NT2/D1 (cell line): ENCODE measurements around the gene TUB.

ENCODE experiments used
- YY1 ChIP-seq: IDR thresholded peaks from 2 replicates; pipeline ENCODE4 v1.6.1; 2011; ENCODE audit not compliant: insufficient read length, insufficient read depth
- ZNF274 ChIP-seq: IDR thresholded peaks from 2 replicates; pipeline ENCODE4 v1.6.1; 2011; ENCODE audit warnings: mild to moderate bottlenecking, low read depth, low read length

- TF ChIP-seq ZNF274, result no peak
- no peak for TF ChIP-seq YY1
Observed at GRCh38 chr11:8071616-8072581, 9.1 kb upstream of the TUB start.
